GM04503 (cell line): ENCODE results near the gene CENPQ.

Source experiments
- DNase-seq: peaks from one replicate; pipeline ENCODE4 v3.0.0-alpha.2; 2012; ENCODE audit warnings: low read depth

CENPQ gene

DNA sequence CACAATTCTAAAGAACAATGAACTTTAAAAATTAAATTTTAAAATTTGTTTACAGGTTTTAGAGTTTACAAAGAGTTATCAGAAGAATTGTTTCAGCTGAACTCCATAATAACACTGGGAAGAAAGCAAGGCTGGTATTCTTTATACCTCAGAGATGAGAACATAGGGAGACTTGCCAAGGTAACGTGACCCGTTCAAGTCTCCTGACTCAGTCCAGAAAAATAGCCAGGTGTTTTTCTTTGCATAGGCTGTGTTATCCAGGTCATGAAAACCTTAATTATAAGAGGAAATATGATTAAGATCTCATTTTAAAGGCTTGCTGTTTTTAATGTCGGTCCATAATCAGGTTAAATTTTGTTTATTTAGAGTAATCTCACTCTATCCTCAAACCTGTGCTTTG lies 78.8 kb downstream of the CENPQ start:
- DNase-seq: no peak
